HG03378 (cell line): ENCODE data around the gene IL24.

Experiments used
- ATAC-seq: cut with Tn5 transposase; IDR thresholded peaks from one replicate; pipeline ENCODE4 v1.9.1; 2021; ENCODE audit warnings: mild to moderate bottlenecking, moderate library complexity; ENCODE audit not compliant: unreplicated experiment

The IL24 gene

GRCh38 chr1:206902702-206903101, 5.5 kb downstream of the IL24 start:
- ATAC-seq = no peak

DNA sequence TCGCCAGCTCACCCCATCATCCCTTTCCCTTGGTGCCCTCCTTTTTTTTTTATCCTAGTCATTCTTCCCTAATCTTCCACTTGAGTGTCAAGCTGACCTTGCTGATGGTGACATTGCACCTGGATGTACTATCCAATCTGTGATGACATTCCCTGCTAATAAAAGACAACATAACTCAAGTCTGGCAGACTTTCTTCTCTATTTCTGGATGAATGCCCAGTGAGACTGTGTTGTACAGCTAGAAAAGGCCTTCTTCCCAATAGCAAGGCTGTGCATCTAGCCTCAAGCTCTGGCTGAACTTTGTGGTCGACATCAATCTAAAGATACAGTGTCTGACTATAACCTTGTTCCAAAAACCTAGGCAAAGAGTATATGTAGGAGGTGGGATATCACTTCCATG, 6.4 kb downstream of the IL24 start:
- ATAC-seq = no peak

- ATAC-seq = no peak
Measured at GRCh38 chr1:206904423-206905142, 7.3 kb downstream of the IL24 start.

GRCh38 chr1:206905295-206906164, 8.3 kb downstream of the IL24 start:
- ATAC-seq = peak; percentile 76

DNA sequence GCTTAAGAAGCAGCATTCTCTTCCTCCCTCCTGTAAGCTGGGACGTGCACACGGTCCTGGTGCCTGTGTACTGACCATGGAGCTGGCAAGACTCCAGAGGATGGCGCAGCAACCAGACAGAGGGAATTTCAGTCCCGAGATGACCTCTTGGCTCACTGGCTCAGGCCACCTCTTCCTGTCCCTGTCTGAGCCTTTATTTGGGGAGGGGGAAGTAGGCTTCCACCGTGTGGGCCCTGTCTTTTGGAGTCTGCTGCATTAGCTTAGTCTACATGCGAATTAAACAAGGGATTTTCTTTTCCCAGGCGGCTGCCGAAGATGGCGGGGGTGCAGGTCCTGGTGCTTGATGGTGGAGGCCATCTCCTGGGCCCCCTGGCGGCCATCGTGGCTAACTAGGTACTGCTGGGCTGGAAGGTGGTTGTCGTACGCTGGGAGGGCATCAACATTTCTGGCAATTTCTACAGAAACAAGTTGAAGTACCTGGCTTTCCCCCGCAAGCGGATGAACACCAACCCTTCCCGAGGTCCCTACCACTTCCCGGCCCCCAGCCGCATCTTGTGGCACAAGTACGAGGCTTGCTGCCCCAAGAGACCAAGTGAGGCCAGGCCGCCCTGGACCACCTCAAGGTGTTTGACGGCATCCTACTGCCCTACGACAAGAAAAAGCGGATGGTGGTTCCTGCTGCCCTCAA, 10.2 kb downstream of the IL24 start:
- ATAC-seq = no peak

DNA sequence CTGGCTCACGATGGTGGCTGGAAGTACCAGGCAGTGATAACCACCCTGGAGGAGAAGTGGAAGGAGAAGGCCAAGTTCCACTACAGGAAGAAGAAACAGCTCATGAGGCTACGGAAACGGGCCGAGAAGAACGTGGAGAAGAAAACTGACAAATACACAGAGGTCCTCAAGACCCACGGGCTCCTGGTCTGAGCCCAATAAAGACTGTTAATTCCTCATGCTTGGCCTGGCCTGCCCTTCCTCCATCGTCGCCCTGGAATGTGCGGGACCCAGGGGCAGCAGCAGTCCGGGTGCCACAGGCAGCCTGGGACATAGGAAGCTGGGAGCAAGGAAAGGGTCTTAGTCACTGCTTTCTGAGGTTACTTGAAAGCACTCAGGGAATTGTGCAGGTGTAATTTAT, 10.8 kb downstream of the IL24 start:
- no peak for ATAC-seq

GRCh38 chr1:206909161-206909882, 12.1 kb downstream of the IL24 start:
- ATAC-seq = no peak

DNA sequence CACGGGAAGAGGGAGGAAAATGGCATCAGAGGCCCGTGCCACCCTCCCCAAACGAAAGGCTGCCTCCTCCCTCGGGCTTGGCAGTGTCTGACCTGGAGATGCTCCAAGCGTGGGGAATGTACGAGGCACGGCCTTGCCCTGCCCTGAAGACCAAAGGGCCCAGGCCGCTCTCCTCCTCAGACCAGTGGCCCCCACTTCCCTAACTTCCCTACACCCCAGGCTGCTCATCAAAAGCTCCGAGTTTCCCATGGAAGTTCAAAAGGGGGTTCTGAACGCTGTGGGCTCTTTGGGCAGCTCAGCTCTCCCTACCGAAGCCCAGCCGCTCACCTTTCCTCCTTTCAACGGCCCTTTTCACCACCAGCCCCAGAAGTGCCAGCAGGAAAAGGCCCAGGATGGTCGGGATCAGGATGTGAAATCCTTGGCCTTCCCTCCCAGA, 12.7 kb downstream of the IL24 start:
- no peak for ATAC-seq

DNA sequence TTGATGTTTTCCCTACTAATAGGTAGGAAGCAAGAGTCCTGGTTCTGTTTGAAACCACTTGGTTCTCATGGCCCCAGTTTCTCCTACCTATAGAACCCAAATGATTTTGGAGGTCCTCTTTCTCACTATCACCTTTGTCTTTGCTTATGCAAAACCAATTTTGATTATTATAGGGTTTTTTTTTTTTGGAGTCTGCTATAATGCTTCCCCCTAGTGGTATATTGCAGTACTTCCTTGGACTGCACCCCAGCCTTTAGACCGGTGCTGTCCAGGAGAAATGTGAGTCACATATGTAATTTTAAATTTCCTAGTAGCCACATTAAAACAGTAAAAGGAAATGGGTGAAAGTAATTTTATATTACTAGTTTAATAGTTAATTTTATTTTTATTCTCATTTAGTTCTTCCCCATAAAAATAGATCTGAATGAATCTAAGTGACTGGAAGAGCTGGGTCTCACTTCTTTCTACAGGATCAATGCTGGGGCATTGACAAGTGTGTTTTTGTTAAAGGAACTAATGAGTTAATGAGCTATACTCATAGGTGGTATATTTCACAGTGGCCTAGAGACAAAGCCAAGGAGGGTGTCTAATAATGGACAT, 13.9 kb downstream of the IL24 start:
- no peak for ATAC-seq

GRCh38 chr1:206912445-206913095, 15.3 kb downstream of the IL24 start:
- no peak for ATAC-seq

- ATAC-seq = no peak
Measured at GRCh38 chr1:206913766-206914537, 16.7 kb downstream of the IL24 start.

DNA sequence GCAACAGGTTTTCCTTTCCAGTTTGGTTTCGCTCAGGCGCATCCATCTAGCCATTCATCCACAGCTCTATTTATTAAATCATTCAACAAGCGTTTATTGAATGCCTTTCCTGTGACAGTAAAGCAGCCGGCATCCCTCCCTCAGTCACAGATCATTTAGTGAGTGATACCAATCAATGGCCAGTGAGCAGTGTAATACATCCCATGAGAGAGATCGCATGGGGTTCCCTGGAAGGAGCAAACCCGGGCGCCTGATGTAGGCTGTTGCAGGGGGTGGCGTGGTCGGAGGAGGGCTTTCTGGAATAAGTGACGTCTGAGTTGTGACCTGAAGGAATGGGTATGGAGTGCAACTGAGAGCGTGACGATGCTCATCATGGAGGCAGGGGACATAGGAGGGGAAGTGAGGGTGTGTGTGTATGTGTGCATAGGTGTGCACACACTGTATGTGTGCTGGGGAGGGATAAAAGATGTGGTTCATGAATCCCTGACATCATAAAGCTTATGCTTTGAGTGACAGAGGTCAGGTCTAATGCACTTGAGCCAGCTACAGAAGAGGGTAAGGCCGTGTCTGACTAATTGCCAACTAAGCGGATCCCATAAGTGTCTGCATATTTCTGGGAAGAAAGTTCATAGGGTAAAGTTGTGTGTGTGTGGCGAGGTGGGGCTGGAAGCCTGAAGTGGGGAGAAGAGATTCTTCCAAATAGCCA, 17.9 kb downstream of the IL24 start:
- ATAC-seq = no peak

DNA sequence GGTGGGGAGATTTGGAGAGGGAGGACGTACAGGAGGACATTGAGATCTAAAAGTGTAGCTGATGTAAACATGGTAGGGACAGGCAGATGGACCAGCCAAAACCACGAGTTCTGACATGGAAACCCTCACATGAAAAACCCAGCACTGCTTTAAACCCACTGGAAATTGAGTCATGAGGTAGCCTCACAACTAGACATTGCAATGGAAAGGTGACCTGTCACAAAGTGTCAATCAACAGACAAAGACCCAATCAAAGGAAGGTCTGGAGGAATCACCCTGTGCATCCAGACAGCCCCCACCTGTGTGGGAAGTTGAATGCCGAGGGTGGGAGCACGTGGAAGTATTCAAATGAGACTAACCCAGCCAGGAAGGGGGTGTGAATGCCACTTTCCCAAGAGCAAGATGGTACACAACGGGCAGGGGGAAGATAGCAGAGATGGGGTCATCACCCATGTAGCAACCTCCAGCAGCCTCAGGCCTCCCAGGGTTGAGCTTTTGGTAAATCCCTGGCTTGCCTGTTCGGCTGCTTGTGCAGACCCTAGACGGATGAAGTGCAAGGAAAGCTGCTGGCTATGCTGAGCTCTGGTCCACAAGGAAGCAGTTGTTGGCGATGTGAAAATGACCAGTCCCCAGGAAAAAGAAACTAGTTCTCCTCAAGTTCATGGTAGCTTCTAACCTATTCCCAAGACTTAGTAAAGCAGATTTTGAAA, 18.9 kb downstream of the IL24 start:
- ATAC-seq = no peak

GRCh38 chr1:206918076-206918475, 20.8 kb downstream of the IL24 start:
- no peak for ATAC-seq

DNA sequence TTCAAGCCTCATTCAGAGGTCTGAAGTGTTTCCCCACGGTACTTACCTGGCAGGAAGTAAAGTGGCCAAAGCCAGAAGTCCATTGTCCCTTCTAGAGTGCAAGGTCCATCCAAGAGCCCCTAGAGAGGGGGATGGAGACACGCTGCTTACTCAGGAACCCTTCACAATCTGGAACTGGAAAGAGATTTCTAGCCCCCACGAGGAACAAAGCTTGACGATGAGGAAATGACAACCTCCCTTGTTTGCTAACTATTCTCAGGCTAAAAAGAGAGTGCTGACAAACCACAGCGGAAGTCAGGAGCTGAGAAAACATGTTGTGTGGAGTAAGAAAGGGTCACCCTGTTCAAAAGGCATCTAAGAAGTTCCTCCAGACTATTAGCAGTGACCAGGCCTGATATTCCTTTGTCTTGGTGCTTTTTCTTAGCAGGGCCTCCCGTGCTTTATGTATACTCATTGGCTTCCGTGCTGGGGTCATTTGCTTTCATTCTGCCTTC, 24.6 kb downstream of the IL24 start, which contains the start of gene FCMR:
Gene FCMR (minus strand): TSS at position 170 of the 494 bp plus-strand sequence. CDS start 87 bp downstream, at position 83.
- ATAC-seq = no peak

- no peak for ATAC-seq
Measured at GRCh38 chr1:206922524-206922923, 25.3 kb downstream of the IL24 start.
